Dendritic cell treated with granulocyte-macrophage colony-stimulating factor and Interleukin-4, amounts not matched to agents 40 ng/mL and 50 ng/mL, for 4 days (primary cell): Measurements from ENCODE around the gene CHGA.

Source experiments
- H3K27ac Mint-ChIP-seq: one replicate; pipeline ENCODE4 v1.8.0; 2022; ENCODE audit warnings: mild to moderate bottlenecking, mixed read lengths
- H3K27me3 Mint-ChIP-seq: one replicate; pipeline ENCODE4 v1.8.0; 2022; ENCODE audit warnings: mild to moderate bottlenecking, mixed read lengths
- H3K36me3 Mint-ChIP-seq: one replicate; pipeline ENCODE4 v1.8.0; 2022; ENCODE audit warnings: low read depth, mixed read lengths
- H3K4me1 Mint-ChIP-seq: one replicate; pipeline ENCODE4 v1.8.0; 2022; ENCODE audit warnings: low read depth, mixed read lengths
- H3K4me3 Mint-ChIP-seq: one replicate; pipeline ENCODE4 v1.8.0; 2022; ENCODE audit warnings: mild to moderate bottlenecking, moderate library complexity, mixed read lengths
- H3K9me3 Mint-ChIP-seq: one replicate; pipeline ENCODE4 v1.8.0; 2022; ENCODE audit warnings: mixed read lengths
- intact Hi-C: fragments of 100-400 bp; cut with micrococcal nuclease; formaldehyde crosslinking; loops from one replicate; pipeline ENCODE4 v1.15.0; 2022

The CHGA gene

DNA sequence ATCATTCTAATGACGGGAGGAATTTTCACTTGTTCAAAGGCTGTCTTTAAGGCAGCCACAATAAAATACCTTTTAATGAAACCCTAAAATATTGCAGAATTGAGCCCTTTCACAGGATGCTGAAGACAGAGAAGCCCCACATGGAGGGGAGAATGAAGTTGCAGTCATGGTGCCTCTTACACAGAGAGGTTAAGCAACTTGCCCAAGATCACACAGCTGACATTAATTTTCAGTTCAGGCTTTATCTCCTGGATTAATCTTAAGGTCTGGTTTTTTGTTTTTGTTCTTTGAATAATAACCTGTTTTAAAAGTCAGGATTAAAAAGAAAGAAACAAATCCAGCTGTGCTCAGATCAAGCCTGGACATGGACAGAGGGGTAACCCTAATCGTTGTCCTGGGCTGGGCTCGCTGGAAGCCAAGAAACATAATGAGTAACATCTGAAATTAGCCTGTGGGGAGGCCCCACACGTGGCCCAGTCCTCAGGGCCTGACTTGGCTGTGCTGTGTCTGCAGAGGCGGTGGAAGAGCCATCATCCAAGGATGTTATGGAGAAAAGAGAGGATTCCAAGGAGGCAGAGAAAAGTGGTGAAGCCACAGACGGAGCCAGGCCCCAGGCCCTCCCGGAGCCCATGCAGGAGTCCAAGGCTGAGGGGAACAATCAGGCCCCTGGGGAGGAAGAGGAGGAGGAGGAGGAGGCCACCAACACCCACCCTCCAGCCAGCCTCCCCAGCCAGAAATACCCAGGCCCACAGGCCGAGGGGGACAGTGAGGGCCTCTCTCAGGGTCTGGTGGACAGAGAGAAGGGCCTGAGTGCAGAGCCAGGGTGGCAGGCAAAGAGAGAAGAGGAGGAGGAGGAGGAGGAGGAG lies 8.0 kb downstream of the CHGA start:
- H3K4me1 Mint-ChIP-seq: no peaks in the 10 kb centered on the region
- H3K9me3 Mint-ChIP-seq: no peaks in the 10 kb centered on the region
- peaks cover 32% of the 10 kb centered on the region for H3K36me3 Mint-ChIP-seq
- intact Hi-C loops: no loop called here
- H3K27me3 Mint-ChIP-seq: peaks cover 7% of the 10 kb centered on the region
- H3K27ac Mint-ChIP-seq: no peak overlapping the region
- no peak overlapping the region for H3K4me3 Mint-ChIP-seq

DNA sequence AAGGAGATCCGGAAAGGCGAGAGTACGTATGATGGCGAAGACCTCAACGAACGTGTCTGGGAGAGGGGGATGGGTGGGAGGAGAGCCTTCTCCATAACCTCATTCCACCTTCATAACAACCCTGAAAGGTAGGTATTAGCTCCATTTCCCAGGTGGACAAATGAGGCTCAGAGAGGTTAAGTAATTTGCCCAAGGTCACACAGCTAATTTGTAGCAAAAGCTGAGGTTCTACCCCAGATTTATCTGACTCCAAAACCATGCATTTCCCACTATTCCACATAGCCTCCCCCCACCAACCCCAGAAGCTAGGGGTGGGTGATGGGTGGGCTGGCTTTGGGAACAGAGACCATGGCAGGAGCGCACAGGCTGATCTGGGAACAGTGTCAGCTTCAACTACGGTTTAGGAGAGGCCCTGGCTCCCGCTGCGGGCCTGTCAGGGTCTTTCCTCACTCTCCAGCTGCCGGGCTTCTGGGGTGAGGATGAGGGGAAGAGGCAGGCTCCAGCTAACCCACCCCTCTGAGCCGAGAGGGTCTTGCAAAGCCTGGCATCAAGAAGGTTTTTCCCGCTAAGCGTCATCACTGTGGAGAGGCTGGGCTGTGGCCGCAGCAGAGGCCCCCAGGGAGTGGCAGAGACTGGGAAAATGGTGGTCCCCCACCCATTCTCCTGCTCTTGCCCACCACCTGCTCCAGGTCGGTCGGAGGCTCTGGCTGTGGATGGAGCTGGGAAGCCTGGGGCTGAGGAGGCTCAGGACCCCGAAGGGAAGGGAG lies 8.9 kb downstream of the CHGA start:
- Mint-ChIP-seq H3K27ac (no peak overlapping the region), H3K4me1 (no peaks in the 10 kb centered on the region), H3K9me3 (no peaks in the 10 kb centered on the region), H3K4me3 (no peak overlapping the region), H3K36me3 (peaks cover 41% of the 10 kb centered on the region), H3K27me3 (peaks cover 3% of the 10 kb centered on the region)
- intact Hi-C loops: no loop called here

DNA sequence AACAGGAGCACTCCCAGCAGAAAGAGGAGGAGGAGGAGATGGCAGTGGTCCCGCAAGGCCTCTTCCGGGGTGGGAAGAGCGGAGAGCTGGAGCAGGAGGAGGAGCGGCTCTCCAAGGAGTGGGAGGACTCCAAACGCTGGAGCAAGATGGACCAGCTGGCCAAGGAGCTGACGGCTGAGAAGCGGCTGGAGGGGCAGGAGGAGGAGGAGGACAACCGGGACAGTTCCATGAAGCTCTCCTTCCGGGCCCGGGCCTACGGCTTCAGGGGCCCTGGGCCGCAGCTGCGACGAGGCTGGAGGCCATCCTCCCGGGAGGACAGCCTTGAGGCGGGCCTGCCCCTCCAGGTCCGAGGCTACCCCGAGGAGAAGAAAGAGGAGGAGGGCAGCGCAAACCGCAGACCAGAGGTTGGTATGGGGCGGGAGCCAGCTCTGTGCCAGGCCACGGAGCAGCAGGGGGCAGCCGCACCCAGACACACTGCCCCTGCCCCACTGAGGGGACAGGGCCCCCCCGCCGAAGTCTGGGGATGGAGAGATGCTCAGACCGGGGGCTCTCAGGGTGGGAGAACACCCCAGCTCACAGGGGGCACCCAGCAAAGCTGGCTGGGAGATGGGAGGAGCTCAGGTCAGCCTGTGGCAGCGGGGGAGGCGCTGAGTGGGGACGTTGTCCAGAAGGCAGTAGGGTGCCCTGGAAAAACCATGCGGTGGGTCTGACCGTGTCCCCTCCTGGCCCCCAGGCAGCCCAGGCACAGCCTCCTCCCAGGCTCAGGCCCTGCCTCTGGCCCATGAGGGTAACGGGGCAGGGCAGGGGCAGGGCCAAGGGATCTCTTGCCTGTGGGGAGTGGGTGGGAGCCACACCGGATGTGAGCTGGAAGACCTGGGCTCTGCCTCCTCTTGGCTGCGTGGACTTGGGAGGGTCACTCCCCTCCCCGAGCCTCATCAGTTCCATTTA lies 9.8 kb downstream of the CHGA start:
- Mint-ChIP-seq H3K4me1 (no peaks in the 10 kb centered on the region), H3K27me3 (peaks cover 3% of the 10 kb centered on the region), H3K27ac (no peak overlapping the region), H3K36me3 (peaks cover 50% of the 10 kb centered on the region), H3K4me3 (no peak overlapping the region), H3K9me3 (no peaks in the 10 kb centered on the region)
- intact Hi-C loops: no loop called here

DNA sequence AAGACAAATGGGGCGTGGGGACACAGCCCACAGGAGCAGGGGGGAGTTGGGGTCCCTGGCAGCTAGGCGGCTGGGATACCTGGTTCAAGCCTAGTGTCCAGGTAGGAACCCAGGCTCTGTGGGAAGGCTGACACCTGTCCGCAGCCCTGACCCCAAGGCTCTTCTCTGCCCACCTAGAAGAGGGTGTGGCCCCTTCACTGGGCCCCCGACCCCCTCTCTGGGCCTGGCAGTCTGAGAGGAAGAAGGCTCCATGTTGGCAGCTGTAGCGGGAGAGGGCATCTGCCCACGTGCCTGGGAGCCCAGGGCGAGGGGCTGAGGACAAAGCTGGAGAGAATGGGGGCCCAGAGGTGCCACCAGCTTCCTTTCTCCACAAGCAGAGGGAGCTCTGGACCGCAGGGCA lies 10.5 kb downstream of the CHGA start:
- Mint-ChIP-seq H3K4me3 (no peak overlapping the region), H3K4me1 (no peaks in the 10 kb centered on the region), H3K27ac (no peak overlapping the region), H3K27me3 (peaks cover 3% of the 10 kb centered on the region), H3K36me3 (peaks cover 57% of the 10 kb centered on the region), H3K9me3 (no peaks in the 10 kb centered on the region)
- intact Hi-C loops: no loop called here

DNA sequence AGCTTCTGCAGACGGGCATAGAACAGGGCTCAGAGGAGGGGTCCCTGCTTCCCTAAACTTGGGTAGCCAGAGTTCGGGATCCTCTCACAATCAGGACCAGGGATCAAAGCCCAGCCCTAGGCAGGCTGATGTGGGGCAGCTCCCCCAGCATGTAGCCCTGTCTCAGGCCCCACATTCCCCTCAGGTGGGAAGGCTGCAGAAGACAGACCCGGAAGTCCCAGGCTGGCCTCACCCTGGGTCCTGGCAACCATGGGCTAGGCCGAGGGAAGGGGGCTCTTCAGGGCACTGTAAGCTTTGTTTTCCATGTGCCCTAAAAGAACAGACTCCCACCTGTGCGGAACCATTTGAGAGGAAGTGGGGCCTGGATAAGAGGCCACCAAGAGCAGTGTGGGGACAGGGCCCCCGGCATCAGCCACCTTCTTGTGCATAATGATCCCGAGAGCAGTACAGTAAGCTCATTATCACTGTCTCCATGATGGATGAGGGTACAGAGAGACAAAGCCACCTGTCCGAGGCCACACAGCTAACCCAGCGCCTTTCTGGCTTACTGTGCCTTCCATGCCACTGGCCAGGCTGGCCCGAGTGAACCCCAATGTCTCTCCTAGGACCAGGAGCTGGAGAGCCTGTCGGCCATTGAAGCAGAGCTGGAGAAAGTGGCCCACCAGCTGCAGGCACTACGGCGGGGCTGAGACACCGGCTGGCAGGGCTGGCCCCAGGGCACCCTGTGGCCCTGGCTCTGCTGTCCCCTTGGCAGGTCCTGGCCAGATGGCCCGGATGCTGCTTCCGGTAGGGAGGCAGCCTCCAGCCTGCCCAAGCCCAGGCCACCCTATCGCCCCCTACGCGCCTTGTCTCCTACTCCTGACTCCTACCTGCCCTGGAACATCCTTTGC lies 11.5 kb downstream of the CHGA start:
- H3K27ac Mint-ChIP-seq: no peak overlapping the region
- intact Hi-C loops: no loop called here
- H3K36me3 Mint-ChIP-seq: peaks cover 67% of the 10 kb centered on the region
- no peaks in the 10 kb centered on the region for H3K27me3 Mint-ChIP-seq
- H3K4me1 Mint-ChIP-seq: no peaks in the 10 kb centered on the region
- H3K9me3 Mint-ChIP-seq: no peaks in the 10 kb centered on the region
- no peak overlapping the region for H3K4me3 Mint-ChIP-seq

DNA sequence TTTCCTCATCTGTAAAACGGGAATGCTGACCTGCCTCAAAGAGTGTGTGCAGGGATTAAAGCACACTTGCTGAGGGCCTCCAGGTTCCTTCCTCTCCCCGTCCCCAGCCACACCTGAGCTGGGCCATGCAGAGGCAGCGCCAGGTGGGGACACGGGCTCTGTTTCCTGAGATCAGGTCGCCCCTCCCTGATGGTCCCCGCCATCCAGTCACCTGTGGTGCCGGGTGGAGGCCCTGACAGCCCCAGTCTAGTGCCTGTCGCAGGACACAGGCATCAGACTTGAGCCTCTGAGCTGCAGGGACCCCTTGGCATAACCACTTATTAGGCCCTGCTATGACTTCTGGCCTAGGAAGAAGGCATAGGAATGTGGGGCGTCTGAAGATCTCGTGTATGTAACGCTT lies 12.5 kb downstream of the CHGA start:
- Mint-ChIP-seq H3K36me3 (peaks cover 77% of the 10 kb centered on the region), H3K4me3 (no peak overlapping the region), H3K9me3 (no peaks in the 10 kb centered on the region), H3K27ac (no peak overlapping the region), H3K4me1 (no peaks in the 10 kb centered on the region), H3K27me3 (no peaks in the 10 kb centered on the region)
- intact Hi-C loops: no loop called here

DNA sequence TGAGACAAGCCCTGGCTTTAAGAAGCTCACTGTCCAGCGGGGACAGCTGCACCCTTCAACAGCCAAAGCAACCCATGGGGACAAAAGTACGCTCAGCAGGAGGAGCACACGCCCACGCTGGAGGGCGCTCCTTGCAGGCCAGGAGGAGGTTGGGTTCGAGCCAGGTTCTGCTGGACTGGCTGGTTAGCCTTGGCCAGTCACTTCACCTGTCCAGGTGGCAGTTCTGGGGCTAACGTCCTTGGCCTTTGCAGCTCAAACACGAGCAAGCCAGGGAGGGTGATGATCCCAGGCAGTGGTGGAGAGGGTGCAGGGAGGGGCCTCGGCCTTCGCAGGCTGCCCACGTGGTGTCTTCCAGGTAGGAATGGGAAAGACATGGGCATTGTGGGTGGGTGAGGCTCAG lies 13.1 kb downstream of the CHGA start:
- Mint-ChIP-seq H3K4me3 (no peak overlapping the region), H3K9me3 (no peaks in the 10 kb centered on the region), H3K27me3 (no peaks in the 10 kb centered on the region), H3K27ac (no peak overlapping the region), H3K4me1 (no peaks in the 10 kb centered on the region), H3K36me3 (peaks cover 82% of the 10 kb centered on the region)
- intact Hi-C loops: no loop called here

DNA sequence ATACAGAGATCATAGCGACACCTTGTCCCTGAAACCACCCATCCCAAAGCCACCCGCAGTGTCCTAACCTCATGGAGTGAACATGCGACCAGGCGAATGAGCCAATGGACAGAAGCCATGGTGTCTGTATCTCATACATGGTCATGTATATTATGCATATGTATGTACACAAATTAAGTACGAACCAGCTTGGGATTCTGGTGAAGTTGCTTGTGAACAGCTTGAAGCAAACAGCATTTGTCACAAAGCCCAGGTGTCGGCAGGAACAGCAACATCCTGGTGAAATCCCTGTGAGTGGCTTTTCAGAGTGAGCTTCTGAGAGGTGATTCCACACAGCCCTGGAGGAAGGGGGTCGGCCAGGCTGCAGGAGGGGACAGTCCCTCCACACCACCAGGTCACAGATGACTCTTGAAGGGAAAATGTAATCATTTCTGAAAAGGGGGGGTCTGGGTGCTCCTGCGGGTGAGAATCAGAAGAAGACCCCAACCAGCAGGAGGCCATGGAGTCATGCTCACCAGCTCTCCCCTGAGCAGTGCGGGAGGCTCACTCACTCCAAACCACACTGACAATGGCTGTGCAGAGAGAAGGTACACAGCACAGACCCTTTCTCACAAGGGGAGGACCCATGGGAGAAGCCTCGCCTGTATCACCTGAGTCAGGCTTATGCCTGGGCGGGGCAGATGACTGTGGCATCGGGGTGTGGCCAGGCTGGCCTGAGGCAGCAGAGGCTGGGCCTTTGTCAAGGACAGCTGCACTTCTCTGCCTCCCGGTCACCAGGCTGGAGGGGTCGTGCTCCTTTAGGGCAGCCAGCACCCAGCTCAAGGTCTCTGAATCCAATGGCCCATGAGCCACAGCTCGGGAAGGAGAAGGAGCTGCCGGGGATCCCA lies 14.3 kb downstream of the CHGA start:
- Mint-ChIP-seq H3K9me3 (no peaks in the 10 kb centered on the region), H3K36me3 (peaks cover 85% of the 10 kb centered on the region), H3K27ac (no peak overlapping the region), H3K4me3 (no peak overlapping the region), H3K4me1 (no peaks in the 10 kb centered on the region), H3K27me3 (no peaks in the 10 kb centered on the region)
- intact Hi-C loops: no loop called here

DNA sequence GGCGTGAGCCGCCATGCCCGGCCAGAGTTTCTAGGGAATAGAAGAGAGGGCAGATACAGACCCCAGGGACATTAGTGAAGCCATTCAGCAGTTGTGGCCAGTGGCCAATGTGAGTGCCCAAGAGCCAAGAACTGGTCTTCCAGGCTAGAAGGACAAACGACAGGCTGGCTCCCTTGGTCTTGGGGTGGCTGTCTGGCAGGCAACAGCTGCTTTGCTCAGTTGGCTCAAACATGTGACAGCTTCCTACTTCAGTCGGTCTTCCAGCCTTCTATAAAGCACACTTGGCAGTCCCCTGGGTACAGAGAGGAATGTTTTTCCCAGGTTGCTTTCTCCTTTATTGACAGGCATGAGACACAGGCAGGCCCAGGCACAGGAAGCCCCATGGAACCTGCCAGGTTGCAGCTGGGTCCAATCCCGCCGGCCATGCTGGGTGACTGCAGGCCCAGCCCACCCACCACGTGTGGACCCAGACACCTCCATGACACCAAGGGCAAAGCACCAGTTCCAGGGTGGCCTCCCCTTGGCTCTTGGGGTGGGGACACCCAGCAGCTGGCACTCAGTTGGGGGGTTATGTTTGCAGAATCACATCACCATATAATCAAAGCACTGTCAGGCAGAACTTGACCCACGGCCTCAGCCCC lies 15.4 kb downstream of the CHGA start:
- H3K36me3 Mint-ChIP-seq: peaks cover 85% of the 10 kb centered on the region
- H3K27me3 Mint-ChIP-seq: no peaks in the 10 kb centered on the region
- intact Hi-C loops: no loop called here
- H3K4me1 Mint-ChIP-seq: no peaks in the 10 kb centered on the region
- H3K4me3 Mint-ChIP-seq: no peak overlapping the region
- H3K9me3 Mint-ChIP-seq: no peaks in the 10 kb centered on the region
- H3K27ac Mint-ChIP-seq: no peak overlapping the region

DNA sequence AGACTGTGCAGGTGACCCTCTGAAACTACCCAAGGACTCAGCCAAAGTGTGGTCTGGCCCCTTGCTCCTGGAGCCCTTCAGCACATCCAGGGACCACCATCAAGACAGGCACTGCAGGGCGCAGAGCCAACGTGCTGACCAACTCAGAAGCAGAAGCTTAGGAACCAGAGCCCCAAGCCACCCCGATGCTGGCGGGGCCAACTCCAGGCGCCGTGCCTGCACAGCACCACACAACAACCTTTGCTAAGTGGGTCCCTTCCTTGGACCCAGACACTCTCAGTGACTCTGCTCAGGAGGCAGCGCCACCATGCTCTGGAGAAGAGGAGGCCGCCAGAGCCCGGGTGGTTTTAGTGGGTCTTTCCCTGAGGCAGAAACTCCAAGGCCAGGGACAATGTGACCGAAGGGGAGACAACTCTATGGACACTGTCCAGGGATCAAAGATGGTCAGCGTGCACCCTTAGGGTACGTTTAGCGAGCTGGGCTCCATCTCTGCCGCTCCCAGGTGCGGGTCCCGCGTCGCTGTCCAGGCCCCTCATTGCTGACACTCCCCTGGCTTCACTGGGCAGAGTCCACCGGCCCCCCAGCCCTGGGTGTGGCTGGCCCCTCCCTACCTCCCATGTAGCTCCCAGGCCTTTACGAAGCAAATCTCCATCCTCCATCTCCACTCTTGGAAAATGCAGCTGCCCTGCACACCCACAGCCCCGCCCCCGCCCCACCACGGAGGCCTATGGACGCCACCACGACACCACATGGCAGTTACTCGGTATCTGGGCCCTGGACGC lies 16.1 kb downstream of the CHGA start:
- H3K36me3 Mint-ChIP-seq: peaks cover 90% of the 10 kb centered on the region
- H3K9me3 Mint-ChIP-seq: no peaks in the 10 kb centered on the region
- intact Hi-C loops: no loop called here
- H3K4me1 Mint-ChIP-seq: no peaks in the 10 kb centered on the region
- H3K4me3 Mint-ChIP-seq: no peak overlapping the region
- no peak overlapping the region for H3K27ac Mint-ChIP-seq
- H3K27me3 Mint-ChIP-seq: no peaks in the 10 kb centered on the region

DNA sequence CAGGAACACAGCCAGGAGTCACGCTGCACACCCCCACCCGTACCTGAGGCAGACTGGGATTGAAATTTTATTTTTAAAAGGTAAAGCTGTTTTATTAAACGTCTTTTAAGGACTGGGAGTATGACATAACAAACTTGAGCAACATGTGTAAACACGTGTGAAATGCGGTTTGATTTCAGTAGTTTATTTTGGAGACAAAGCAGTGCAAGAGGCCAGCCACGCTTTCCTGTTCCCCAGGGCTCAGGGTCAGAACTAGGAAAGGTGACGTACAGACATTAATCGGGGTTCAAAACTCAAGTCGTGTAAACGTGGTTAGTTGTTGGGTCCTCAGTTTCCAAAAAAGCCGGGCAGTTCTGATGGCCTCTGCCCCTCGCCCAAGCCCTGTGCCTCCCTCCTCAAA lies 16.7 kb downstream of the CHGA start:
- H3K4me3 Mint-ChIP-seq: no peak overlapping the region
- no peaks in the 10 kb centered on the region for H3K4me1 Mint-ChIP-seq
- intact Hi-C loops: no loop called here
- H3K9me3 Mint-ChIP-seq: no peaks in the 10 kb centered on the region
- H3K27ac Mint-ChIP-seq: no peak overlapping the region
- peaks cover 96% of the 10 kb centered on the region for H3K36me3 Mint-ChIP-seq
- H3K27me3 Mint-ChIP-seq: no peaks in the 10 kb centered on the region
